Astrocyte (in vitro differentiated cells and primary cell): ENCODE results near the gene DXO. TPM values are rescaled to one million over a fixed set of nuclear protein-coding genes. Genes with fewer than 3 reads are reported as not detected.
A peak's percentile ranks its signal among the peaks of the same experiment; 100 is the strongest.

Source experiments
- DNase-seq: peaks from one replicate; pipeline ENCODE4 v3.0.0-alpha.2; 2010; ENCODE audit warnings: low read depth
- FAIRE-seq: peaks from 2 replicates; lab custom pipeline; 2011; peaks lifted over from hg19 to GRCh38; lab: Jason Lieb, UNC
- H2AFZ ChIP-seq: 2 replicates; pipeline ENCODE4 v1.6.0; 2012; ENCODE audit warnings: low read depth, low read length, inconsistent platforms
- H3K27ac ChIP-seq: 2 replicates; pipeline ENCODE4 v1.5.1; 2011; ENCODE audit warnings: low read depth, low read length, inconsistent platforms
- H3K27me3 ChIP-seq: 2 replicates; pipeline ENCODE4 v1.6.0; 2011; ENCODE audit warnings: low read length, inconsistent platforms; ENCODE audit not compliant: insufficient read depth
- H3K36me3 ChIP-seq: 2 replicates; pipeline ENCODE4 v1.5.1; 2011; ENCODE audit warnings: low read length, inconsistent platforms; ENCODE audit not compliant: insufficient read depth
- H3K4me1 ChIP-seq: 2 replicates; pipeline ENCODE4 v1.5.1; 2011; ENCODE audit warnings: low read length, inconsistent platforms; ENCODE audit not compliant: insufficient read depth
- H3K4me2 ChIP-seq: 2 replicates; pipeline ENCODE4 v1.6.0; 2012; ENCODE audit warnings: low read length, inconsistent platforms
- H3K4me3 ChIP-seq: 2 replicates; pipeline ENCODE4 v1.5.1; 2011; ENCODE audit warnings: low read depth, mild to moderate bottlenecking, low read length, inconsistent platforms; ENCODE audit not compliant: insufficient read depth
- H3K79me2 ChIP-seq: 2 replicates; pipeline ENCODE4 v1.6.0; 2012; ENCODE audit warnings: mild to moderate bottlenecking, low read length, inconsistent platforms; ENCODE audit not compliant: insufficient read depth
- H3K9ac ChIP-seq: 2 replicates; pipeline ENCODE4 v1.6.0; 2012; ENCODE audit warnings: mild to moderate bottlenecking, low read length, inconsistent platforms
- H3K9me3 ChIP-seq: 2 replicates; pipeline ENCODE4 v1.5.1; 2012; ENCODE audit warnings: low read depth, mild to moderate bottlenecking, low read length, inconsistent platforms; ENCODE audit not compliant: insufficient read depth
- H4K20me1 ChIP-seq: 2 replicates; pipeline ENCODE4 v1.6.0; 2012; ENCODE audit warnings: low read length, inconsistent platforms; ENCODE audit not compliant: insufficient read depth
- H3K27ac Mint-ChIP-seq: one replicate; pipeline ENCODE4 v1.8.0; 2021; ENCODE audit warnings: mild to moderate bottlenecking, mixed read lengths; ENCODE audit not compliant: unreplicated experiment
- H3K27me3 Mint-ChIP-seq: one replicate; pipeline ENCODE4 v1.8.0; 2021; ENCODE audit warnings: low read depth, mixed read lengths; ENCODE audit not compliant: unreplicated experiment
- H3K36me3 Mint-ChIP-seq: one replicate; pipeline ENCODE4 v1.8.0; 2021; ENCODE audit warnings: low read depth, mixed read lengths; ENCODE audit not compliant: unreplicated experiment
- H3K4me1 Mint-ChIP-seq: one replicate; pipeline ENCODE4 v1.8.0; 2021; ENCODE audit warnings: low read depth, mixed read lengths; ENCODE audit not compliant: unreplicated experiment
- H3K4me3 Mint-ChIP-seq: one replicate; pipeline ENCODE4 v1.8.0; 2021; ENCODE audit warnings: mild to moderate bottlenecking, moderate library complexity, mixed read lengths; ENCODE audit not compliant: unreplicated experiment
- H3K9me3 Mint-ChIP-seq: one replicate; pipeline ENCODE4 v1.8.0; 2021; ENCODE audit warnings: mild to moderate bottlenecking, mixed read lengths; ENCODE audit not compliant: unreplicated experiment
- EZH2 ChIP-seq: IDR thresholded peaks from 2 replicates; pipeline ENCODE4 v1.6.1; 2012; ENCODE audit warnings: mild to moderate bottlenecking, low read length, inconsistent platforms; ENCODE audit not compliant: insufficient read depth
- total RNA-seq: library from RNA; stranded (reverse); gene quantifications from 2 replicates; pipeline ENCODE4 v1.2.1, GENCODE V29; 2021
- TF ChIP-seq, protein P1 (sequence below): IDR thresholded peaks from 2 replicates; pipeline ENCODE4 v1.5.1; 2011; ENCODE audit warnings: low read depth, mild to moderate bottlenecking, inconsistent platforms, low read length, moderate library complexity; ENCODE audit not compliant: insufficient read depth

Gene DXO
- total RNA-seq, 1 donor from 2014 or later, result 12.6 TPM

- Mint-ChIP-seq H3K36me3 (peaks cover 25% of the 10 kb centered on the region), H3K9me3 (no peaks in the 10 kb centered on the region), H3K4me1 (peaks cover 20% of the 10 kb centered on the region), H3K27me3 (no peaks in the 10 kb centered on the region), H3K27ac (no peak overlapping the region), H3K4me3 (peak overlapping the region; percentile 93)
- Histone ChIP-seq H3K79me2 (peaks cover 49% of the 10 kb centered on the region), H3K9me3 (no peaks in the 10 kb centered on the region), H3K4me3 (peak overlapping the region; percentile 87), H4K20me1 (peaks cover 15% of the 10 kb centered on the region), H2AFZ (no peak overlapping the region), H3K27me3 (no peaks in the 10 kb centered on the region), H3K9ac (peak overlapping the region; percentile 90), H3K36me3 (peaks cover 13% of the 10 kb centered on the region), H3K4me2 (peak overlapping the region; percentile 99), H3K4me1 (peaks cover 35% of the 10 kb centered on the region), H3K27ac (peak overlapping the region; percentile 92)
- no peak for TF ChIP-seq EZH2
- TF ChIP-seq, protein P1, sequence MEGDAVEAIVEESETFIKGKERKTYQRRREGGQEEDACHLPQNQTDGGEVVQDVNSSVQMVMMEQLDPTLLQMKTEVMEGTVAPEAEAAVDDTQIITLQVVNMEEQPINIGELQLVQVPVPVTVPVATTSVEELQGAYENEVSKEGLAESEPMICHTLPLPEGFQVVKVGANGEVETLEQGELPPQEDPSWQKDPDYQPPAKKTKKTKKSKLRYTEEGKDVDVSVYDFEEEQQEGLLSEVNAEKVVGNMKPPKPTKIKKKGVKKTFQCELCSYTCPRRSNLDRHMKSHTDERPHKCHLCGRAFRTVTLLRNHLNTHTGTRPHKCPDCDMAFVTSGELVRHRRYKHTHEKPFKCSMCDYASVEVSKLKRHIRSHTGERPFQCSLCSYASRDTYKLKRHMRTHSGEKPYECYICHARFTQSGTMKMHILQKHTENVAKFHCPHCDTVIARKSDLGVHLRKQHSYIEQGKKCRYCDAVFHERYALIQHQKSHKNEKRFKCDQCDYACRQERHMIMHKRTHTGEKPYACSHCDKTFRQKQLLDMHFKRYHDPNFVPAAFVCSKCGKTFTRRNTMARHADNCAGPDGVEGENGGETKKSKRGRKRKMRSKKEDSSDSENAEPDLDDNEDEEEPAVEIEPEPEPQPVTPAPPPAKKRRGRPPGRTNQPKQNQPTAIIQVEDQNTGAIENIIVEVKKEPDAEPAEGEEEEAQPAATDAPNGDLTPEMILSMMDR, result no peak
- no peak for DNase-seq
- FAIRE-seq, result no peak
Observed at GRCh38 chr6:31970604-31971271, 1.2 kb downstream of the DXO start.

DNA sequence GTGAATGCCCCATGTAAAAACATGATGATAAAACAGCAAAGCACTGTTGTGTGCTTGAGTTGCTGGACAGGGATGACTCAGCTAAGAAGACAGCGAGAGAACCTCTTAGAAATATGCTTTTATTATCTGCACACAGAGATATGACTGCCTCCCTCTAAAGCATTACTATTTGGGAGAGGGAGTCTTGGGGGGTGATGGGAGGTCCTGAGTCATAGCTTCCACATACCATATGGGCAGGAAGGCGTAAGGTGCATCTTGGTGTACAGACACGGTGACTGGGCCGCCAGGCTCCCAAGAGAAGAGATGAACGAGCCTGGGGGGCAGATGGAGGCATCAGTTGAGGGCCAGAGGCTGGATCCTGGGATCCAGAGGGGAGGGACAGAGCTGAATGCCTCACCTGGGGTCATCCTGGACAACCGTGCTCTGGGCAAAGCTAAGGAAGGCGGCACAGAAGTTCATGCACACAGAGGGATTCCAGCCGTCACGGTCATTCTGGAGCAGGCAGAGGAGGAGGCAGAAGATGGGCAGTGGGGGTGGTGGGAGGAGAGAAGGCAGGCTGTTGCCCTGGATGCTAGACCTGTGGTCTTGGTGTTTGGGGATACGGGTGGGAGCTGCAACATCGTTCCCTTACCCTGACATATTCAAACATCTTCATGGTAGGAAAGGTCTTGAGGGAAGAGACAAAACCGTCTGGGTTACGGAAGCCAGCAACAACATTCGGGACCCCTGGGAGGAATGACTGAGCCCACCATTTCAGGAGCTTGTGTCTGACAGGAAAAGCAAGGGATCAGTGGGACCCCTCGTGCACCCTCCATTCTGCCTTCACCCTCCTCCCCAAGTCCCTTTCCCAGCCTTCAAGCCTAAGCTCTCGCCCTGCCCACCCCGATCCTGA lies 2.0 kb downstream of the DXO start:
- H3K4me3 ChIP-seq, result no peak overlapping the region
- FAIRE-seq (no peak), DNase-seq (peak; percentile 66)
- peak overlapping the region; percentile 99 for H3K4me2 ChIP-seq
- Mint-ChIP-seq H3K9me3 (no peaks in the 10 kb centered on the region), H3K27ac (peak overlapping the region; percentile 55), H3K36me3 (peaks cover 20% of the 10 kb centered on the region), H3K4me1 (peaks cover 20% of the 10 kb centered on the region), H3K27me3 (no peaks in the 10 kb centered on the region), H3K4me3 (peak overlapping the region; percentile 28)
- no peaks in the 10 kb centered on the region for H3K27me3 ChIP-seq
- H3K27ac ChIP-seq, result peak overlapping the region; percentile 92
- H4K20me1 ChIP-seq, result peaks cover 15% of the 10 kb centered on the region
- H3K36me3 ChIP-seq, result peaks cover 15% of the 10 kb centered on the region
- peaks cover 49% of the 10 kb centered on the region for H3K79me2 ChIP-seq
- H3K9me3 ChIP-seq, result no peaks in the 10 kb centered on the region
- H3K9ac ChIP-seq, result peak overlapping the region; percentile 90
- TF ChIP-seq, protein P1, result no peak
- no peak for TF ChIP-seq EZH2
- H3K4me1 ChIP-seq, result peaks cover 35% of the 10 kb centered on the region
- H2AFZ ChIP-seq, result no peak overlapping the region
